Retinal pigment epithelial cell (primary cell): ENCODE measurements around the gene SRSF12.

Experiments used
- DNase-seq: peaks from one replicate; pipeline ENCODE4 v3.0.0-alpha.2; 2010; ENCODE audit warnings: low read depth
- H3K4me3 ChIP-seq: 2 replicates; pipeline ENCODE4 v1.5.1; 2011; ENCODE audit warnings: mild to moderate bottlenecking, low read length, control low read depth, moderate library complexity
- TF ChIP-seq, protein P1 (sequence below): conservative IDR thresholded peaks from 2 replicates; pipeline ENCODE4 v1.5.1; 2011; ENCODE audit warnings: low read depth, low read length, control low read depth, inconsistent platforms

Gene SRSF12

GRCh38 chr6:89048985-89049384, 68.9 kb downstream of the SRSF12 start:
- TF ChIP-seq, protein P1, sequence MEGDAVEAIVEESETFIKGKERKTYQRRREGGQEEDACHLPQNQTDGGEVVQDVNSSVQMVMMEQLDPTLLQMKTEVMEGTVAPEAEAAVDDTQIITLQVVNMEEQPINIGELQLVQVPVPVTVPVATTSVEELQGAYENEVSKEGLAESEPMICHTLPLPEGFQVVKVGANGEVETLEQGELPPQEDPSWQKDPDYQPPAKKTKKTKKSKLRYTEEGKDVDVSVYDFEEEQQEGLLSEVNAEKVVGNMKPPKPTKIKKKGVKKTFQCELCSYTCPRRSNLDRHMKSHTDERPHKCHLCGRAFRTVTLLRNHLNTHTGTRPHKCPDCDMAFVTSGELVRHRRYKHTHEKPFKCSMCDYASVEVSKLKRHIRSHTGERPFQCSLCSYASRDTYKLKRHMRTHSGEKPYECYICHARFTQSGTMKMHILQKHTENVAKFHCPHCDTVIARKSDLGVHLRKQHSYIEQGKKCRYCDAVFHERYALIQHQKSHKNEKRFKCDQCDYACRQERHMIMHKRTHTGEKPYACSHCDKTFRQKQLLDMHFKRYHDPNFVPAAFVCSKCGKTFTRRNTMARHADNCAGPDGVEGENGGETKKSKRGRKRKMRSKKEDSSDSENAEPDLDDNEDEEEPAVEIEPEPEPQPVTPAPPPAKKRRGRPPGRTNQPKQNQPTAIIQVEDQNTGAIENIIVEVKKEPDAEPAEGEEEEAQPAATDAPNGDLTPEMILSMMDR: no peak
- H3K4me3 ChIP-seq: no peak overlapping the region
- no peak for DNase-seq

DNA sequence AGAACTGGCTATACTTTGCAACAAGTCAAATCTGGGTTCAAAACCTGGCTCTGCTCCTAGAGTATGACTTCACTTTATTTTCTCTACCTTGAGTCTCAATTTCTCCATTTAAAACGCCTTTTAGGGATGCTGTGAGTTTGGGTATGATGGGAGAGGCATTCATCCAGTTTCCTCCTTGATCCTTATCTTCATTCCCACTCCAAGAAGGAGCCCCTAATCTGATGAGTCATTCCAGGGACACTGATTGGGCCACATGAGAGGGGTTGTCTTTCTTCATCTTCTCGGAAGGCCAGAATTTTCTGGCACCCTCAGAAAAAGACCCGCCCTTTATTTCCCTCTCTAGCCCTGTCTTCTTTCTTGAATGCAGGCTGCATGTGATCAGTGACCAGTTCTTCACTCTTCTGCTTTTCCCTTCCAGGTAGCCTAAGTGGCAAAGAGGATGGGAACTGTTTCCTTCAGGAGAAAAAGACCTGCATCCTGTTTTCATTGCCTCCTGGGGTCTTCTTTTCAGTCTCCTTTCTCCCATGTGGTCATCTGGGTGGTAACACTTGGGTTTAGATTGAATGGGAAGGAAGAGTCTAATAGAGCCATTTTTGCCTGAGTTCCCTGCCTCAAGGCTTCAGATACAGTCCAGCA, 69.5 kb downstream of the SRSF12 start:
- TF ChIP-seq, protein P1: no peak
- H3K4me3 ChIP-seq: no peak overlapping the region
- no peak for DNase-seq

DNA sequence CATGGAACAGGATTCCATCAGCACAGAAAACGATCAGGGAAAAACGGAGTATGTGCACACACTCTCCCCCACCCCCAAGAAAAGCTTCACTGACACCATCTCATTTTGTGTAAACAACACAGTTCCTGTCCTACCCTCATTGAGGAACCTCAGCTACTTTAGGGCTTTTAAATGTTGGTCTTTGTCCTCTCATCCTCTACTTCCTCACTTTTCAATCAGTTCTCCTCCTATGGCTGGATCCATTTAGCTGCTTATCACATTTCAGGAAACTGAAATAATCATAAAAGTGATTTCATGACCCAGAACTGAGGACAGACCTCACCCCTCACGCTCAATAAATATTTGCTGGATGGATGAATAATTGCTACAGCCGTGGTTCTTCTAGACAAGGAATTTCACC, 70.4 kb downstream of the SRSF12 start:
- TF ChIP-seq, protein P1: no peak
- no peak overlapping the region for H3K4me3 ChIP-seq
- no peak for DNase-seq
